Natural killer cell (primary cell): ENCODE data around the gene SRSF2. TPM values are rescaled to one million over a fixed set of nuclear protein-coding genes. Genes with fewer than 3 reads are reported as not detected.

ENCODE experiments used
- ATAC-seq, 3 donors: fragments of 150-1000 bp in 2 of 3; fragments of 200-7000 bp in 1 of 3; cut with Tn5 transposase; 1 replicate in 1 of 3; 2 replicates in 2 of 3; pipeline ENCODE4 v1.10.0; 2021; ENCODE audit warnings: mild to moderate bottlenecking in 2 of 3, moderate library complexity in 2 of 3
- DNase-seq, 2 donors: peaks; one replicate each; pipeline versions ENCODE4 v3.0.0 to v3.0.0-alpha.2; 2013 to 2021; ENCODE audit warnings: mixed read lengths in 1 of 2
- H3K27ac ChIP-seq: one replicate; pipeline ENCODE4 v1.5.1; 2013; ENCODE audit warnings: mild to moderate bottlenecking, low read length
- H3K27me3 ChIP-seq: one replicate; pipeline ENCODE4 v1.6.1; 2013; ENCODE audit warnings: low read length; ENCODE audit not compliant: control insufficient read depth, insufficient read depth
- H3K36me3 ChIP-seq: one replicate; pipeline ENCODE4 v1.6.1; 2013; ENCODE audit warnings: low read length; ENCODE audit not compliant: control insufficient read depth, insufficient read depth
- H3K4me1 ChIP-seq: one replicate; pipeline ENCODE4 v1.6.1; 2013; ENCODE audit warnings: low read length; ENCODE audit not compliant: control insufficient read depth, insufficient read depth
- H3K4me3 ChIP-seq: one replicate; pipeline ENCODE4 v1.5.1; 2013; ENCODE audit warnings: low read length
- H3K9me3 ChIP-seq: one replicate; pipeline ENCODE4 v1.6.1; 2013; ENCODE audit warnings: low read length; ENCODE audit not compliant: control insufficient read depth, insufficient read depth
- H3K27ac Mint-ChIP-seq, 2 donors: one replicate each; pipeline ENCODE4 v1.8.0; 2022; ENCODE audit warnings: mild to moderate bottlenecking in 2 of 2, mixed read lengths in 2 of 2, moderate library complexity in 1 of 2
- H3K27me3 Mint-ChIP-seq, 2 donors: one replicate each; pipeline ENCODE4 v1.8.0; 2022; ENCODE audit warnings: low read depth in 2 of 2, mixed read lengths in 2 of 2
- H3K36me3 Mint-ChIP-seq: one replicate; pipeline ENCODE4 v1.8.0; 2022; ENCODE audit warnings: mixed read lengths
- H3K4me1 Mint-ChIP-seq, 2 donors: one replicate each; pipeline ENCODE4 v1.8.0; 2022; ENCODE audit warnings: mixed read lengths in 2 of 2
- H3K4me3 Mint-ChIP-seq: one replicate; pipeline ENCODE4 v1.8.0; 2022; ENCODE audit warnings: mild to moderate bottlenecking, moderate library complexity, mixed read lengths
- H3K9me3 Mint-ChIP-seq, 2 donors: one replicate each; pipeline ENCODE4 v1.8.0; 2022; ENCODE audit warnings: mixed read lengths in 2 of 2
- WGBS: methylation state at CpG from one replicate; pipeline ENCODE4 v1.1.7; 2013; ENCODE audit warnings: missing lambda C conversion rate; ENCODE audit not compliant: insufficient coverage; 5-methylcytosine and 5-hydroxymethylcytosine counted together
- intact Hi-C: fragments of 100-400 bp; cut with micrococcal nuclease; formaldehyde crosslinking; loops from one replicate; pipeline ENCODE4 v1.14.2; 2022
- total RNA-seq, 4 donors: library from RNA; stranded (reverse); fragments of 120-200 nt in 1 of 4; gene quantifications; one replicate each; pipeline versions ENCODE4 v1.2.3 to v1.2.4, GENCODE V29; 2013 to 2022
- TF ChIP-seq, protein P1 (sequence below): fragments of 200-600 bp; IDR thresholded peaks from one replicate; pipeline ENCODE4 v1.8.0; 2022; ENCODE audit warnings: antibody characterized with exemption

The SRSF2 gene
- 100 to 1,000 TPM; 402 to 548 (median 503) TPM for total RNA-seq
- 223 TPM for total RNA-seq (2013)

DNA sequence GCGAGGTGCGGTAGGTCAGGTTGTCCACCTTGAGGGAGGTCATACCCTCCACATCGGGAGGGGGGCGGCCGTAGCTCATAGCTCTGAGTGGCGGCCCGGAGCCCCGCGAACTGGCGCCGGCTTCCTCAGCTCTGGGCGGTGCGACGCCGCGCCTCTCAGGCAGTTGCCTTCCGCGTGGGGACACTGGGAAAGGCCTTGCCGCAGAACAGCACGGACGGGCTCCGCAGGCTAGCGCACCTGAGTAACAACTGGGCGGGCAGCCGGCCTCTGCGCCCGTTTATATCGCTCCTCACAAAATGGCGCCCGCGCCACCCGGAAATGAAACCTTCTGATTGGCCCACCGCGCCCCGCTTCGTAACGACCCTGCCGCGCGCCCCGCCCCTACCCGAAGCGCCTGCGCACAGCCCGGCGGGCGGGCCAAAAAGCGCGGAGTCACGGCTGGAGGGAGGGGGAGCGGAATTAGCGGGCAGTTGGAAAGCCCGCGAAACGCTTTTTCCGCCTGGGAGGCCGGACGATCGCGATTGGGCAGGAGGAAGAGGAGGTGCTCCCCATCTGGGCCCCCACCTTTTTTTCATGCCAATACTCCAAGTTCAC is at the start of gene SRSF2:
Gene SRSF2 (minus strand): TSS at position 250 of the 594 bp plus-strand sequence. CDS start 171 bp downstream, at position 79.
- Histone ChIP-seq H3K27me3 (no peaks in the 10 kb centered on the region), H3K36me3 (peaks cover 40% of the 10 kb centered on the region), H3K4me1 (peaks cover 26% of the 10 kb centered on the region), H3K4me3 (peak within 1 kb of the TSS; percentile 81), H3K27ac (peak within 1 kb of the TSS; percentile 98), H3K9me3 (no peaks in the 10 kb centered on the region)
- ATAC-seq (peak; percentile 73 to 89 (median 75)), DNase-seq (peak; percentile 98 to 100)
- Mint-ChIP-seq H3K36me3 (peaks cover 33% of the 10 kb centered on the region), H3K4me1 (peaks cover 53 to 59% of the 10 kb centered on the region in 2 donors), H3K27me3 (no peaks in the 10 kb centered on the region), H3K27ac (peak within 1 kb of the TSS; percentile 99 to 100), H3K4me3 (peak within 1 kb of the TSS; percentile 96), H3K9me3 (no peaks in the 10 kb centered on the region)
- intact Hi-C loops, result loop anchor here (1.0 to 10.0 kb wide), 3 partner anchors 21 to 472 kb away; partner anchors contain the start of gene UBALD2
- under 1% methylated on average over 60 of the region's 60 CpGs for WGBS
- TF ChIP-seq, protein P1, sequence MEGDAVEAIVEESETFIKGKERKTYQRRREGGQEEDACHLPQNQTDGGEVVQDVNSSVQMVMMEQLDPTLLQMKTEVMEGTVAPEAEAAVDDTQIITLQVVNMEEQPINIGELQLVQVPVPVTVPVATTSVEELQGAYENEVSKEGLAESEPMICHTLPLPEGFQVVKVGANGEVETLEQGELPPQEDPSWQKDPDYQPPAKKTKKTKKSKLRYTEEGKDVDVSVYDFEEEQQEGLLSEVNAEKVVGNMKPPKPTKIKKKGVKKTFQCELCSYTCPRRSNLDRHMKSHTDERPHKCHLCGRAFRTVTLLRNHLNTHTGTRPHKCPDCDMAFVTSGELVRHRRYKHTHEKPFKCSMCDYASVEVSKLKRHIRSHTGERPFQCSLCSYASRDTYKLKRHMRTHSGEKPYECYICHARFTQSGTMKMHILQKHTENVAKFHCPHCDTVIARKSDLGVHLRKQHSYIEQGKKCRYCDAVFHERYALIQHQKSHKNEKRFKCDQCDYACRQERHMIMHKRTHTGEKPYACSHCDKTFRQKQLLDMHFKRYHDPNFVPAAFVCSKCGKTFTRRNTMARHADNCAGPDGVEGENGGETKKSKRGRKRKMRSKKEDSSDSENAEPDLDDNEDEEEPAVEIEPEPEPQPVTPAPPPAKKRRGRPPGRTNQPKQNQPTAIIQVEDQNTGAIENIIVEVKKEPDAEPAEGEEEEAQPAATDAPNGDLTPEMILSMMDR, result no peak

- intact Hi-C loops, result no loop called here
- Histone ChIP-seq H3K4me3 (no peak overlapping the region), H3K9me3 (no peaks in the 10 kb centered on the region), H3K4me1 (no peaks in the 10 kb centered on the region), H3K27ac (no peak overlapping the region), H3K27me3 (no peaks in the 10 kb centered on the region), H3K36me3 (peaks cover 9% of the 10 kb centered on the region)
- DNase-seq (no peak), ATAC-seq (no peak)
- WGBS, result 96% methylated on average over 3 of the region's 3 CpGs
- Mint-ChIP-seq H3K36me3 (no peaks in the 10 kb centered on the region), H3K27ac (no peak overlapping the region), H3K4me1 (no peaks in the 10 kb centered on the region), H3K4me3 (no peak overlapping the region), H3K9me3 (no peaks in the 10 kb centered on the region), H3K27me3 (no peaks in the 10 kb centered on the region)
- TF ChIP-seq, protein P1, result no peak
These were observed 47.8 kb upstream of the SRSF2 start for GRCh38 chr17:76784926-76785325.

DNA sequence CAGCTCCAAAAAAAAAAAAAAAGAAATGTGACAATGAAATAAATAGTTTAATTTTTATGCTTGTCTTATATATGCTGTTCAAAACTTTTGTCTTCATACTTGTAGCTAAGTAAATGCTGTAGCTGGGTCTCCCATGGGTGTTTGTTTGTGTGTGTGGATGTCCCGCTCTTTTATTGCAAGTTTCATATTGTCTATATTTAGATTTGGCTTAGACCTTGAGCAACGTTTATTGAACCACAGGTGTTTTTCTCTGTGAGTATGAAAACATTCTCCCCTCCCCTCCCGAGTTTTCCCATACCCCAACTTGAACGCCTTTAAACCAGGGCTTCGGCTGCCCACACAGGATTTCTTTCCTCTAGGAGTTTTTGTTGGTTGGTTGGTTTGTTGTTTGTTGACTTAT is 46.0 kb upstream of the SRSF2 start:
- Histone ChIP-seq H3K36me3 (peaks cover 17% of the 10 kb centered on the region), H3K9me3 (no peaks in the 10 kb centered on the region), H3K27ac (no peak overlapping the region), H3K27me3 (no peaks in the 10 kb centered on the region), H3K4me1 (no peaks in the 10 kb centered on the region), H3K4me3 (no peak overlapping the region)
- DNase-seq (no peak), ATAC-seq (no peak)
- intact Hi-C loops, result no loop called here
- no peaks in the 10 kb centered on the region for H3K27me3 Mint-ChIP-seq
- H3K27ac Mint-ChIP-seq, result no peak overlapping the region
- H3K4me1 Mint-ChIP-seq, result no peaks in the 10 kb centered on the region
- no peaks in the 10 kb centered on the region for H3K9me3 Mint-ChIP-seq
- TF ChIP-seq, protein P1, result no peak
- no peak overlapping the region for H3K4me3 Mint-ChIP-seq
- H3K36me3 Mint-ChIP-seq, result no peaks in the 10 kb centered on the region
- WGBS, result 88% methylated on average over 1 of the region's 5 CpGs
